ENCODE data around the gene OSCP1.

The OSCP1 gene

GRCh38 chr1:36486439-36487335 is 36.4 kb upstream of the OSCP1 start:
- H2BK120ac ChIP-seq (ENCODE audit: low read depth, low read length) = no peak overlapping the region
- H2AK5ac ChIP-seq (ENCODE audit: low read length, severe bottlenecking) = no peak overlapping the region
- peaks cover 2% of the 10 kb centered on the region for H3K4me1 ChIP-seq (ENCODE audit: control insufficient read depth, insufficient read depth, low read depth, low read length)
- no peak overlapping the region for H2BK15ac ChIP-seq (ENCODE audit: low read depth, poor library complexity, severe bottlenecking)
- DNase-seq = peak; percentile 50
- no peak overlapping the region for H2AFZ ChIP-seq (ENCODE audit: low read depth, low read length)
- no peak overlapping the region for H3K23ac ChIP-seq (ENCODE audit: low read length in 2 of 2)
- H4K91ac ChIP-seq (ENCODE audit: low read length) = no peak overlapping the region
- H3K27me3 ChIP-seq (ENCODE audit: control insufficient read depth in 1 of 2, insufficient read depth in 1 of 2, low read length in 2 of 2) = peaks cover 25 to 36% of the 10 kb centered on the region in 2 experiments
- H3K14ac ChIP-seq (ENCODE audit: low read length in 2 of 2) = no peak overlapping the region
- no peak overlapping the region for H2BK5ac ChIP-seq (ENCODE audit: low read depth, low read length, poor library complexity, severe bottlenecking)
- no peak overlapping the region for H3K27ac ChIP-seq (ENCODE audit: low read length, poor library complexity, severe bottlenecking)
- WGBS = 84% methylated on average over 16 of the region's 17 CpGs
- no peak overlapping the region for H2BK12ac ChIP-seq (ENCODE audit: low read length in 2 of 2)
- H3K36me3 ChIP-seq (ENCODE audit: control insufficient read depth in 1 of 2, insufficient read depth in 2 of 2, low read depth in 1 of 2, low read length in 2 of 2) = no peaks in the 10 kb centered on the region
- no peak overlapping the region for H4K8ac ChIP-seq (ENCODE audit: low read length)
- no peak overlapping the region for H3K4ac ChIP-seq (ENCODE audit: low read depth in 1 of 2, low read length in 2 of 2)
- H3K18ac ChIP-seq (ENCODE audit: low read depth in 1 of 2, low read length in 2 of 2) = no peak overlapping the region
- H3K9me3 ChIP-seq (ENCODE audit: control insufficient read depth, low read length) = no peaks in the 10 kb centered on the region
- no peak overlapping the region for H3K4me2 ChIP-seq (ENCODE audit: low read length, poor library complexity, severe bottlenecking)
- H3K9ac ChIP-seq (ENCODE audit: low read length) = no peak overlapping the region
- no peak overlapping the region for H3K4me3 ChIP-seq (ENCODE audit: insufficient read depth in 1 of 2, low read depth in 1 of 2, low read length in 2 of 2)
- H3K79me1 ChIP-seq (replicated peaks; ENCODE audit: low read length, poor library complexity, severe bottlenecking) = no peaks in the 10 kb centered on the region

DNA sequence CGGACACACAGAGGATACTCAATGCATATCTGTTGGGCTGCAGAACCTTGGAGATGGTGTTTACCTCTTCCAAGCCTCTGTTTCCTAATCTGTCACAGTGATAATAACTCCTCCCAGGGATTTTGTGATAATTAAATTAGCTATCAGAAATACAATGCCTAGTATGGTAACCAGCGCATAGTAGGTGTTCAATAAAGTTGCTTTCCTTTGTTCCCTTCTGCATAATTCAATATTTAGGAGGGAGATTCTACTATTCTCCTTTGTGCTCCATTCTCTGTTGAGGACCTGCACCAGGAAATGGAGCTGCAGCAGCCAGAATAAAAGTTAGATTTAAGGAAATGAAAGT is 35.8 kb upstream of the OSCP1 start:
- H4K91ac ChIP-seq (ENCODE audit: low read length) = no peak overlapping the region
- no peak overlapping the region for H2BK120ac ChIP-seq (ENCODE audit: low read depth, low read length)
- no peak overlapping the region for H2BK15ac ChIP-seq (ENCODE audit: low read depth, poor library complexity, severe bottlenecking)
- no peak overlapping the region for H2BK12ac ChIP-seq (ENCODE audit: low read length in 2 of 2)
- H3K4me3 ChIP-seq (ENCODE audit: insufficient read depth in 1 of 2, low read depth in 1 of 2, low read length in 2 of 2) = no peak overlapping the region
- H3K27ac ChIP-seq (ENCODE audit: low read length, poor library complexity, severe bottlenecking) = no peak overlapping the region
- no peak overlapping the region for H3K4me2 ChIP-seq (ENCODE audit: low read length, poor library complexity, severe bottlenecking)
- H4K8ac ChIP-seq (ENCODE audit: low read length) = no peak overlapping the region
- no peak overlapping the region for H2AK5ac ChIP-seq (ENCODE audit: low read length, severe bottlenecking)
- no peak overlapping the region for H3K18ac ChIP-seq (ENCODE audit: low read depth in 1 of 2, low read length in 2 of 2)
- H3K4ac ChIP-seq (ENCODE audit: low read depth in 1 of 2, low read length in 2 of 2) = no peak overlapping the region
- H3K4me1 ChIP-seq (ENCODE audit: control insufficient read depth, insufficient read depth, low read depth, low read length) = peaks cover 2% of the 10 kb centered on the region
- H3K27me3 ChIP-seq (ENCODE audit: control insufficient read depth in 1 of 2, insufficient read depth in 1 of 2, low read length in 2 of 2) = peaks cover 29 to 42% of the 10 kb centered on the region in 2 experiments
- no peak overlapping the region for H3K9ac ChIP-seq (ENCODE audit: low read length)
- H3K36me3 ChIP-seq (ENCODE audit: control insufficient read depth in 1 of 2, insufficient read depth in 2 of 2, low read depth in 1 of 2, low read length in 2 of 2) = no peaks in the 10 kb centered on the region
- DNase-seq = no peak
- 100% methylated on average over 1 of the region's 2 CpGs for WGBS
- no peak overlapping the region for H2BK5ac ChIP-seq (ENCODE audit: low read depth, low read length, poor library complexity, severe bottlenecking)
- no peak overlapping the region for H2AFZ ChIP-seq (ENCODE audit: low read depth, low read length)
- no peaks in the 10 kb centered on the region for H3K9me3 ChIP-seq (ENCODE audit: control insufficient read depth, low read length)
- H3K14ac ChIP-seq (ENCODE audit: low read length in 2 of 2) = no peak overlapping the region
- no peak overlapping the region for H3K23ac ChIP-seq (ENCODE audit: low read length in 2 of 2)
- no peaks in the 10 kb centered on the region for H3K79me1 ChIP-seq (replicated peaks; ENCODE audit: low read length, poor library complexity, severe bottlenecking)

DNA sequence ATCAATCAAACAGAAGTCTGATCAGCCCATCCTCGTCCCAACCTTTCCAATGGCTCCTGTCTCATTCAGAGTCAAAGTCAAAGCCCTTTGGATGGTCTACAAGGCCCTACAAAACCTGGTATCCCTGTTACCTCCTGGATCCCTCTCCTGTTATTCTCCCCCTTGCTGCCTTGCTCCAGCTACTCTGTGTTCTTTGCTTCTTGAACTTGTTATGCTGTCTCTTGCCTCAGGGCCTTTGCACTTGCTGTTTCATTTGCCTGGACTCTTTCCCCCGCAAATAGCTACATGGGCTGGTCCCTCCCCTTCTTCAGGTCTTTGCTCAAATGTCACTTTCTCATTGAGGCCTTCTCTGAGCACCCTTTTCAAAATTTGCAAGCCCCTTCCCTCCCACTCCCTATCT is 33.8 kb upstream of the OSCP1 start:
- Histone ChIP-seq H2BK12ac (ENCODE audit: low read length in 2 of 2) (no peak overlapping the region), H2BK120ac (ENCODE audit: low read depth, low read length) (no peak overlapping the region), H3K4me2 (ENCODE audit: low read length, poor library complexity, severe bottlenecking) (no peak overlapping the region), H3K4me1 (ENCODE audit: control insufficient read depth, insufficient read depth, low read depth, low read length) (peaks cover 2% of the 10 kb centered on the region), H3K4ac (ENCODE audit: low read depth in 1 of 2, low read length in 2 of 2) (no peak overlapping the region), H3K27me3 (ENCODE audit: control insufficient read depth in 1 of 2, insufficient read depth in 1 of 2, low read length in 2 of 2) (peaks cover 40 to 49% of the 10 kb centered on the region in 2 experiments), H3K4me3 (ENCODE audit: insufficient read depth in 1 of 2, low read depth in 1 of 2, low read length in 2 of 2) (no peak overlapping the region), H3K36me3 (ENCODE audit: control insufficient read depth in 1 of 2, insufficient read depth in 2 of 2, low read depth in 1 of 2, low read length in 2 of 2) (no peaks in the 10 kb centered on the region), H4K91ac (ENCODE audit: low read length) (no peak overlapping the region), H2BK5ac (ENCODE audit: low read depth, low read length, poor library complexity, severe bottlenecking) (no peak overlapping the region), H3K27ac (ENCODE audit: low read length, poor library complexity, severe bottlenecking) (no peak overlapping the region), H2BK15ac (ENCODE audit: low read depth, poor library complexity, severe bottlenecking) (no peak overlapping the region), H3K23ac (ENCODE audit: low read length in 2 of 2) (no peak overlapping the region), H2AK5ac (ENCODE audit: low read length, severe bottlenecking) (no peak overlapping the region), H3K9ac (ENCODE audit: low read length) (no peak overlapping the region), H3K79me1 (replicated peaks; ENCODE audit: low read length, poor library complexity, severe bottlenecking) (no peaks in the 10 kb centered on the region), H4K8ac (ENCODE audit: low read length) (no peak overlapping the region), H3K18ac (ENCODE audit: low read depth in 1 of 2, low read length in 2 of 2) (no peak overlapping the region), H3K14ac (ENCODE audit: low read length in 2 of 2) (no peak overlapping the region), H3K9me3 (ENCODE audit: control insufficient read depth, low read length) (no peaks in the 10 kb centered on the region), H2AFZ (ENCODE audit: low read depth, low read length) (no peak overlapping the region)
- 82% methylated on average over 2 of the region's 2 CpGs for WGBS
- DNase-seq = no peak

DNA sequence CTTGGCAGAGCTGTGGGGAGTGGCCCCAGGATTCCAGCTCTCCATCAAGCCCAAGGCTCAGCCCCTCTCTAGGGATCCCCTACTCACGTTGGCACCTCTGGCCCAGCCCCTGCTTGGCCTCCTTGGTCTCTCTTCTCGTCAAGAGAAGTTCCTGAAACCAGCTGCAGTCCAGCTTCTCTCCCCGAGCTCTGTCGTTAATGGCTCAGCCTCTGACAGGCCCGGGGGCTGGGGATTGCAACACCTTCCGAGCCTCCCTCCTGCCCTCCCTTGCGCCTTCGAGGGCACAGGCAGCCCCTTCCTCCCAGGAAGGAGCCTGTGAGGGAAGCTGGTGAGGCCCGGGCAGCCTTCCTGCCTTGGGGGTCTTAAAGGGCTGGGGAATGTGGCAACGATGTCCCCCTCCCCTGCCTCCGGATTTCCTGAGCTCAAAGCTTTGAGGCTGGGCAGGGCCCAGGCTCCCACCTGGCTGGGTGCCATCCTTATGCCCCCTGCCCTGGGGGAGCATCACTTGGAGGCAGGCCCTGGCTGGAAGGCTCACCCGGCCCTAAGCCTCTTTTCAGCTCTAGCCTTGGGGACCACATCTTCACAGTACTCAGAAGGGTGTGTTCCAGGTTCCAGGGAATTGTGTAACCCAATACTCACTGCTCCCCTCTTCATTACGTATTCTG is 32.6 kb upstream of the OSCP1 start, which contains the start of gene CSF3R:
Gene CSF3R (minus strand): TSS at position 190 of the 665 bp plus-strand sequence. CDS start 3,417 bp downstream, outside the sequence.
- Histone ChIP-seq H2BK120ac (ENCODE audit: low read depth, low read length) (no peak within 1 kb of the TSS), H3K9me3 (ENCODE audit: control insufficient read depth, low read length) (no peaks in the 10 kb centered on the region), H3K4ac (ENCODE audit: low read depth in 1 of 2, low read length in 2 of 2) (no peak within 1 kb of the TSS), H3K79me1 (replicated peaks; ENCODE audit: low read length, poor library complexity, severe bottlenecking) (no peaks in the 10 kb centered on the region), H3K27me3 (ENCODE audit: control insufficient read depth in 1 of 2, insufficient read depth in 1 of 2, low read length in 2 of 2) (peaks cover 44 to 45% of the 10 kb centered on the region in 2 experiments), H3K23ac (ENCODE audit: low read length in 2 of 2) (no peak within 1 kb of the TSS), H3K9ac (ENCODE audit: low read length) (peak within 1 kb of the TSS; percentile 32), H3K4me1 (ENCODE audit: control insufficient read depth, insufficient read depth, low read depth, low read length) (peaks cover 2% of the 10 kb centered on the region), H3K18ac (ENCODE audit: low read depth in 1 of 2, low read length in 2 of 2) (no peak within 1 kb of the TSS), H2AFZ (ENCODE audit: low read depth, low read length) (peak within 1 kb of the TSS; percentile 7), H3K4me3 (ENCODE audit: insufficient read depth in 1 of 2, low read depth in 1 of 2, low read length in 2 of 2) (no peak within 1 kb of the TSS), H4K8ac (ENCODE audit: low read length) (peak within 1 kb of the TSS; percentile 81), H3K36me3 (ENCODE audit: control insufficient read depth in 1 of 2, insufficient read depth in 2 of 2, low read depth in 1 of 2, low read length in 2 of 2) (no peaks in the 10 kb centered on the region), H3K14ac (ENCODE audit: low read length in 2 of 2) (peak within 1 kb of the TSS in 1 of 2 experiments; percentile 31), H2BK15ac (ENCODE audit: low read depth, poor library complexity, severe bottlenecking) (peak within 1 kb of the TSS; percentile 20), H3K27ac (ENCODE audit: low read length, poor library complexity, severe bottlenecking) (no peak within 1 kb of the TSS), H2BK12ac (ENCODE audit: low read length in 2 of 2) (no peak within 1 kb of the TSS), H3K4me2 (ENCODE audit: low read length, poor library complexity, severe bottlenecking) (peak within 1 kb of the TSS; percentile 19), H2BK5ac (ENCODE audit: low read depth, low read length, poor library complexity, severe bottlenecking) (no peak within 1 kb of the TSS), H4K91ac (ENCODE audit: low read length) (peak within 1 kb of the TSS; percentile 86), H2AK5ac (ENCODE audit: low read length, severe bottlenecking) (no peak within 1 kb of the TSS)
- WGBS = 47% methylated on average over 12 of the region's 13 CpGs
- no peak for DNase-seq

Data from mesenchymal stem cell (in vitro differentiated cells and primary cell).